Hepatic stellate cell (primary cell): ENCODE measurements around the gene FAM199X.
"Not testable (repeated sequence)": the region's sequence is repeated elsewhere in the genome, so short reads cannot be mapped to it uniquely, and the experiment has no call there.

Experiments
- DNase-seq: peaks from one replicate; pipeline ENCODE4 v3.0.0; 2011; ENCODE audit warnings: low spot score

Gene FAM199X

GRCh38 chrX:104189837-104190236, 23.6 kb downstream of the FAM199X start:
- DNase-seq, result no peak

- DNase-seq, result no peak
Observed at GRCh38 chrX:104193485-104193884, 27.2 kb downstream of the FAM199X start.

DNA sequence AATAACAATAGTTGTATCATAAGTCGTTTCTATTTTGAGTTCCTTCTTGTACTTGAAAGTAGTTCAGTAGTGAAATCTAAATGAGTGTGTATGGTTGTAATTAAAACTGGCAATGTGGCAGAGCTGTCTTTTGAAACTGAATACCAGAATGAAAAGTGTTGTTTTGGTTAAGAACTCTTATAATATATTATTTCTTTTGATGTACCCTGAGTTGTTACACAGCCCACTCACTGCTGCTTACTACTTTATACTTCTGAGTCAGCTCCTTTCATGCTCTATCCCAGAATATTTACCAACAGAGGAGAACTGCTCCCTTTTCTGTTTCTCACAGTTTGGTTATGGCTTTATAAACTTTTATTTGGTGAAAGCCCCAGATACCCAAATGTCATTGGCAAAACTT, 28.8 kb downstream of the FAM199X start:
- no peak for DNase-seq

- peak; percentile 5 for DNase-seq
Observed at GRCh38 chrX:104195489-104196084, 29.3 kb downstream of the FAM199X start.

DNA sequence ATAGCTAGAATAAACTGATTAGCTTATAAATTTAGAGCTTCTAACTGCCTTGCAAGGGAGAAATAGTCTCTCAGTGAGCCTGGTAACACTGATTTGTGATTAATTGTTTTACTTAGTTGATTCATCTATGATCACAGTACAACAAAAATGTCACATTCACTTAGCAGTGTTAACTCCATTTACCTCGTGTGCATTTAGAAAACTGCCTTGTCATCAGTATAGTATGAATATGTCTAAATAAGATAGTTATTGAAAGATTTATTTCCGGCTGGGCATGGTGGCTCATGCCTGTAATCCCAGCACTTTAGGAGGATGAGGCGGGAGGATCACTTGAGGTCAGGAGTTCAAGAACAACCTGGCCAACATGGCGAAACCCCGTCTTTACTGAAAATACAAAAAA, 39.3 kb downstream of the FAM199X start:
- DNase-seq, result no peak

GRCh38 chrX:104211187-104211586, 44.9 kb downstream of the FAM199X start:
- DNase-seq, result no peak

- not testable (repeated sequence) for DNase-seq
Observed at GRCh38 chrX:104230060-104230459, 63.8 kb downstream of the FAM199X start.
